ENCODE measurements around the gene FBXO11. TPM values are rescaled to one million over a fixed set of nuclear protein-coding genes. Genes with fewer than 3 reads are reported as not detected.

FBXO11 gene
- total RNA-seq, 1 donor from 2014 or later: 71.3 TPM

GRCh38 chr2:47891369-47892337 lies 14.6 kb downstream of the FBXO11 start:
- H3K36me3 Mint-ChIP-seq: peaks cover 42% of the 10 kb centered on the region

GRCh38 chr2:47890711-47891368 lies 15.5 kb downstream of the FBXO11 start:
- Histone ChIP-seq H2AFZ (replicated peaks) (no peak overlapping the region), H3K4me3 (no peak overlapping the region), H3K9ac (no peak overlapping the region), H3K9me3 (ENCODE audit: low read depth) (no peaks in the 10 kb centered on the region), H3K36me3 (no peaks in the 10 kb centered on the region), H3K4me2 (no peak overlapping the region), H3K27me3 (no peaks in the 10 kb centered on the region), H3K4me1 (no peaks in the 10 kb centered on the region), H3K27ac (no peak overlapping the region), H4K20me1 (ENCODE audit: low read depth) (peaks cover 98% of the 10 kb centered on the region), H3F3A (ENCODE audit: low read depth) (no peaks in the 10 kb centered on the region), H3K79me2 (ENCODE audit: low read depth) (peaks cover 100% of the 10 kb centered on the region)
- no peaks in the 10 kb centered on the region for H3K4me1 Mint-ChIP-seq
- TF ChIP-seq CTCF (IDR thresholded peaks at IDR 0.05): no peak
- no peak for TF ChIP-seq EZH2 (IDR thresholded peaks at IDR 0.05)
- no peak for TF ChIP-seq EZH2phosphoT487 (IDR thresholded peaks at IDR 0.05)
- peaks cover 41% of the 10 kb centered on the region for H3K36me3 Mint-ChIP-seq
- no peak overlapping the region for H3K27ac Mint-ChIP-seq
- no peak for DNase-seq (ENCODE audit: low spot score)
- H3K27me3 Mint-ChIP-seq (ENCODE audit: insufficient read depth, low read depth): no peaks in the 10 kb centered on the region
- no peak overlapping the region for H3K4me3 Mint-ChIP-seq
- peaks cover 13% of the 10 kb centered on the region for H3K9me3 Mint-ChIP-seq

More at GRCh38 chr2:47891369-47892337, 14.6 kb downstream of the FBXO11 start:
- peaks cover 100% of the 10 kb centered on the region for H4K20me1 ChIP-seq (ENCODE audit: low read depth)
- no peaks in the 10 kb centered on the region for H3K4me1 ChIP-seq
- peaks cover 100% of the 10 kb centered on the region for H3K79me2 ChIP-seq (ENCODE audit: low read depth)
- TF ChIP-seq EZH2phosphoT487 (IDR thresholded peaks at IDR 0.05): no peak
- TF ChIP-seq CTCF (IDR thresholded peaks at IDR 0.05): no peak
- TF ChIP-seq EZH2 (IDR thresholded peaks at IDR 0.05): no peak
- Mint-ChIP-seq H3K4me1 (peaks cover 3% of the 10 kb centered on the region), H3K4me3 (no peak overlapping the region), H3K27me3 (ENCODE audit: insufficient read depth, low read depth) (no peaks in the 10 kb centered on the region), H3K27ac (no peak overlapping the region), H3K9me3 (peaks cover 9% of the 10 kb centered on the region)
- no peaks in the 10 kb centered on the region for H3K36me3 ChIP-seq
- no peaks in the 10 kb centered on the region for H3K27me3 ChIP-seq
- no peaks in the 10 kb centered on the region for H3K9me3 ChIP-seq (ENCODE audit: low read depth)
- no peak overlapping the region for H3K9ac ChIP-seq
- no peak overlapping the region for H2AFZ ChIP-seq (replicated peaks)
- DNase-seq (ENCODE audit: low spot score): no peak
- no peak overlapping the region for H3K27ac ChIP-seq
- H3K4me3 ChIP-seq: no peak overlapping the region
- no peaks in the 10 kb centered on the region for H3F3A ChIP-seq (ENCODE audit: low read depth)
- no peak overlapping the region for H3K4me2 ChIP-seq

DNA sequence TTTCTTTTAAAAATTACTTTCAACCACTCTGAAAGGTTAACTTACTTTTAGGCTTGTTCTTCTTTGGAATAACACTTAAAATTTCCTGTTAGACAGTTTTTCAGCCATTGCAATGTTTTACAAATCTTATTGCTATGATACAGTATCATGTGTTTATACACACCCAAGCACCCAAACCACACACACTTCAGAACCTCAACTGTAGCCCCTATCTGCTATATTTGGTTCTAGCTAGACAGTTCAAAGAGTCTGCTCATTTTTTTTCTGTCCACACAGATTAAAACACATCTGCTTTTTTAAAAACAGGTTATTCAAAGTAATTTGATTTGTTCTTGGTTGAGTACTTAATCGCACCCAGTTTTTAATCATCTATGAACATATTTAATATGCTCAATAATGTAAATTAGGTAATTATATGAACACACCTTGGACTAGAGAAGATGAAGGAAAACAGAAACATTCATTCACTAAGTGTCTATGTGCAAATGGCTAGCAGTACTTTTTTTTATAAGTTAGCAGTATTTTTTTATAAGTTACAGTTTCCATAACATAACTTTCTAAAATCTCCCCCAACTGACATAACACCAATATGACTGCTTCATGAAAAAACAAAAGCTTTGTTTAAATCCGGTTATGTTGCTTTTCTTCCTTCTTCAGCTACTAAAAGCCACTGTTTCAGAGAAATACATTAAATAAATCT lies 17.6 kb downstream of the FBXO11 start:
- Mint-ChIP-seq H3K36me3 (peaks cover 51% of the 10 kb centered on the region), H3K4me1 (no peaks in the 10 kb centered on the region), H3K4me3 (no peak overlapping the region), H3K27ac (no peak overlapping the region), H3K27me3 (ENCODE audit: insufficient read depth, low read depth) (no peaks in the 10 kb centered on the region), H3K9me3 (peaks cover 26% of the 10 kb centered on the region)
- Histone ChIP-seq H3K9me3 (ENCODE audit: low read depth) (no peaks in the 10 kb centered on the region), H4K20me1 (ENCODE audit: low read depth) (peaks cover 95% of the 10 kb centered on the region), H2AFZ (replicated peaks) (no peak overlapping the region), H3K27me3 (no peaks in the 10 kb centered on the region), H3K4me1 (no peaks in the 10 kb centered on the region), H3K79me2 (ENCODE audit: low read depth) (peaks cover 100% of the 10 kb centered on the region), H3K4me2 (no peak overlapping the region), H3K36me3 (no peaks in the 10 kb centered on the region), H3F3A (ENCODE audit: low read depth) (no peaks in the 10 kb centered on the region), H3K4me3 (no peak overlapping the region), H3K27ac (no peak overlapping the region), H3K9ac (no peak overlapping the region)
- no peak for TF ChIP-seq EZH2phosphoT487 (IDR thresholded peaks at IDR 0.05)
- TF ChIP-seq EZH2 (IDR thresholded peaks at IDR 0.05): no peak
- no peak for TF ChIP-seq CTCF (IDR thresholded peaks at IDR 0.05)
- no peak for DNase-seq (ENCODE audit: low spot score)
